Measurements from ENCODE around the gene OR4C11. TPM values are rescaled to one million over a fixed set of nuclear protein-coding genes. Genes with fewer than 3 reads are reported as not detected.

OR4C11 gene
- total and polyA plus RNA-seq, 8 donors: not detected

Other genes starting within 250 kb of the OR4C11 start
- gene OR4A15, start 239.7 kb downstream of the OR4C11 start, total RNA-seq: not detected
- gene OR4A15, start 239.7 kb downstream of the OR4C11 start, polyA plus RNA-seq: not detected
- gene OR4C15, start 53.2 kb downstream of the OR4C11 start, total RNA-seq: not detected
- not detected for gene OR4C15, start 53.2 kb downstream of the OR4C11 start, polyA plus RNA-seq
- gene OR4C16, start 35.5 kb downstream of the OR4C11 start, total RNA-seq: not detected
- not detected for gene OR4C16, start 35.5 kb downstream of the OR4C11 start, polyA plus RNA-seq
- gene OR4P4, start 27.5 kb upstream of the OR4C11 start, total RNA-seq: not detected
- gene OR4P4, start 27.5 kb upstream of the OR4C11 start, polyA plus RNA-seq: not detected
- gene OR4S2, start 40.7 kb upstream of the OR4C11 start, total RNA-seq: not detected
- gene OR4S2, start 40.7 kb upstream of the OR4C11 start, polyA plus RNA-seq: not detected
- not detected for gene OR4C6, start 54.6 kb upstream of the OR4C11 start, total RNA-seq
- not detected for gene OR4C6, start 54.6 kb upstream of the OR4C11 start, polyA plus RNA-seq
- under 1 TPM in 1 of 5 donors, not detected in 4; 0.73 TPM for gene OR5D13, start 165.8 kb upstream of the OR4C11 start, total RNA-seq
- not detected for gene OR5D13, start 165.8 kb upstream of the OR4C11 start, polyA plus RNA-seq
- gene OR5D14, start 187.9 kb upstream of the OR4C11 start, total RNA-seq: not detected
- gene OR5D14, start 187.9 kb upstream of the OR4C11 start, polyA plus RNA-seq: not detected
- gene OR5L1, start 203.7 kb upstream of the OR4C11 start, total RNA-seq: under 1 TPM in 1 of 5 donors, not detected in 4; 0.37 TPM
- gene OR5L1, start 203.7 kb upstream of the OR4C11 start, polyA plus RNA-seq: not detected
- gene OR5D18, start 212.0 kb upstream of the OR4C11 start, total RNA-seq: not detected
- gene OR5D18, start 212.0 kb upstream of the OR4C11 start, polyA plus RNA-seq: not detected
- not detected for gene OR5L2, start 219.6 kb upstream of the OR4C11 start, total RNA-seq
- gene OR5L2, start 219.6 kb upstream of the OR4C11 start, polyA plus RNA-seq: not detected
- gene OR5D16, start 231.1 kb upstream of the OR4C11 start, total RNA-seq: not detected
- gene OR5D16, start 231.1 kb upstream of the OR4C11 start, polyA plus RNA-seq: not detected

All from stomach (tissue), 8 donors.